Right lobe of liver (tissue), 6 donors: Measurements from ENCODE around the gene SACM1L. TPM values are rescaled to one million over a fixed set of nuclear protein-coding genes. Genes with fewer than 3 reads are reported as not detected.
A peak's percentile ranks its signal among the peaks of the same experiment; 100 is the strongest.
"Not testable (repeated sequence)": the region's sequence is repeated elsewhere in the genome, so short reads cannot be mapped to it uniquely, and the experiment has no call there.

ENCODE experiments used
- ATAC-seq, 4 donors: fragments of 200-7000 bp; cut with Tn5 transposase; one replicate each; pipeline ENCODE4 v1.9.1; 2020; ENCODE audit warnings: mild to moderate bottlenecking in 4 of 4, moderate library complexity in 4 of 4
- DNase-seq, 3 donors: peaks; one replicate each; pipeline ENCODE4 v3.0.0-alpha.2; 2020
- H3K27ac ChIP-seq, 3 donors: fragments of 200-600 bp; one replicate each; pipeline ENCODE4 v1.8.0; 2022
- H3K27me3 ChIP-seq, 2 donors: fragments of 200-600 bp; one replicate each; pipeline ENCODE4 v1.8.0; 2022
- H3K36me3 ChIP-seq, 4 donors: fragments of 200-600 bp; sonication (generic) in 1 of 4; one replicate each; pipeline versions ENCODE4 v1.5.1 to v1.8.0; 2017 to 2022; ENCODE audit warnings: control low read depth in 1 of 4
- H3K4me1 ChIP-seq, 4 donors: fragments of 200-600 bp; sonication (generic) in 1 of 4; one replicate each; pipeline versions ENCODE4 v1.5.1 to v1.8.0; 2017 to 2022; ENCODE audit warnings: control low read depth in 1 of 4
- H3K4me3 ChIP-seq, 3 donors: fragments of 200-600 bp; one replicate each; pipeline ENCODE4 v1.8.0; 2022
- H3K9me3 ChIP-seq, 4 donors: fragments of 200-600 bp; sonication (generic) in 1 of 4; one replicate each; pipeline versions ENCODE4 v1.5.1 to v1.8.0; 2017 to 2022; ENCODE audit warnings: control low read depth in 1 of 4
- CTCF ChIP-seq, 4 donors: fragments of 200-600 bp in 3 of 4; fragments of 450-650 bp in 1 of 4; IDR thresholded peaks; one replicate each; pipeline versions ENCODE4 v1.5.1 to v1.8.0; 2016 to 2022; ENCODE audit warnings: antibody characterized with exemption in 4 of 4, mild to moderate bottlenecking in 2 of 4
- POLR2A ChIP-seq: fragments of 450-650 bp; IDR thresholded peaks from one replicate; pipeline ENCODE4 v1.6.1; 2017; ENCODE audit warnings: antibody characterized with exemption, mild to moderate bottlenecking
- WGBS: methylation state at CpG from one replicate; pipeline ENCODE4 v1.1.6; 2018; ENCODE audit warnings: low coverage, low lambda C conversion rate; ENCODE audit not compliant: insufficient coverage; ENCODE audit errors: missing lambda C conversion rate; 5-methylcytosine and 5-hydroxymethylcytosine counted together
- intact Hi-C, 2 donors: fragments of 100-400 bp; cut with DNase I; formaldehyde crosslinking; loops; one replicate each; pipeline versions ENCODE4 v1.11.2 to v1.14.1; 2022
- total RNA-seq, 6 experiments: library from RNA; depleted of rRNA in 2 of 6; stranded (reverse); fragments of >200 nt in 2 of 6; fragmentation: NEBNext Ultra II Directional in 3 of 6; extraction: Animal tissue kit (Norgen Biotek cat#: 25700) in 3 of 6; gene quantifications; one replicate each; pipeline versions ENCODE4 v1.1.0 to v1.2.4, GENCODE V29; 2016 to 2023
- donor health status: DM: no; HTN: yes; CAD: no.
- donor health status: DM: no; HTN: no; CAD: no.
- donor health status: DM: no; HTN: no; CAD: no.
- donor health status: DM: no; HTN: yes; CAD: no.
- donor health status: DM: no; HTN: yes; CAD: no.

The SACM1L gene
- total RNA-seq, 6 experiments from 2014 or later: 16.8 to 23.9 (median 21.5) TPM

- H3K4me1 ChIP-seq: peaks cover 0 to 23% (median 5%) of the 10 kb centered on the region in 4 donors
- DNase-seq: no peak
- H3K27ac ChIP-seq: peak overlapping the region in 2 of 3 donors; percentile 71 to 87
Observed at GRCh38 chr3:45690336-45691035, 1.3 kb downstream of the SACM1L start.

GRCh38 chr3:45691842-45692241, 2.6 kb downstream of the SACM1L start:
- H3K4me3 ChIP-seq: no peak overlapping the region
- no peak for ATAC-seq
- DNase-seq: no peak
- H3K9me3 ChIP-seq: no peaks in the 10 kb centered on the region
- peaks cover 0 to 23% (median 5%) of the 10 kb centered on the region in 4 donors for H3K4me1 ChIP-seq
- intact Hi-C loops: no loop called here
- no peak for TF ChIP-seq POLR2A
- TF ChIP-seq CTCF (IDR thresholded peaks at IDR 0.05): no peak
- no peak overlapping the region for H3K27ac ChIP-seq
- peaks cover 0 to 4% (median 0%) of the 10 kb centered on the region in 4 donors for H3K36me3 ChIP-seq
- WGBS: 80% methylated on average over 2 of the region's 2 CpGs
- no peaks in the 10 kb centered on the region for H3K27me3 ChIP-seq

More at GRCh38 chr3:45690336-45691035, 1.3 kb downstream of the SACM1L start:
- H3K9me3 ChIP-seq: no peaks in the 10 kb centered on the region
- intact Hi-C loops: no loop called here
- H3K4me3 ChIP-seq: peak overlapping the region; percentile 87 to 95 (median 89)
- ATAC-seq: no peak
- no peaks in the 10 kb centered on the region for H3K36me3 ChIP-seq
- 24% methylated on average over 4 of the region's 4 CpGs for WGBS
- H3K27me3 ChIP-seq: no peaks in the 10 kb centered on the region
- TF ChIP-seq POLR2A (no peak), CTCF (IDR thresholded peaks at IDR 0.05) (no peak)

- H3K27me3 ChIP-seq: no peaks in the 10 kb centered on the region
- no peak for TF ChIP-seq POLR2A
- no peak for TF ChIP-seq CTCF (IDR thresholded peaks at IDR 0.05)
- H3K9me3 ChIP-seq: no peaks in the 10 kb centered on the region
- no peak overlapping the region for H3K27ac ChIP-seq
- H3K4me1 ChIP-seq: peaks cover 0 to 20% (median 5%) of the 10 kb centered on the region in 4 donors
- intact Hi-C loops: no loop called here
- H3K36me3 ChIP-seq: peaks cover 0 to 4% (median 0%) of the 10 kb centered on the region in 4 donors
- no peak for ATAC-seq
- DNase-seq: no peak
- H3K4me3 ChIP-seq: no peak overlapping the region
- WGBS: 78% methylated on average over 3 of the region's 3 CpGs
Observed at GRCh38 chr3:45692866-45693265, 3.7 kb downstream of the SACM1L start.

- 43% methylated on average over 3 of the region's 3 CpGs for WGBS
- Histone ChIP-seq H3K27ac (no peak overlapping the region), H3K4me3 (no peak overlapping the region), H3K27me3 (no peaks in the 10 kb centered on the region), H3K4me1 (peaks cover 0 to 13% (median 5%) of the 10 kb centered on the region in 4 donors), H3K36me3 (peaks cover 0 to 4% (median 0%) of the 10 kb centered on the region in 4 donors), H3K9me3 (no peaks in the 10 kb centered on the region)
- ATAC-seq (no peak), DNase-seq (no peak)
- intact Hi-C loops: no loop called here
- no peak for TF ChIP-seq POLR2A
- no peak for TF ChIP-seq CTCF (IDR thresholded peaks at IDR 0.05)
Observed at GRCh38 chr3:45693941-45694521, 4.8 kb downstream of the SACM1L start.

- intact Hi-C loops, H3K36me3 ChIP-seq, H3K27ac ChIP-seq, H3K9me3 ChIP-seq, H3K27me3 ChIP-seq, DNase-seq, ATAC-seq, H3K4me3 ChIP-seq: not testable (repeated sequence)
- 75% methylated on average over 4 of the region's 4 CpGs for WGBS
- H3K4me1 ChIP-seq: peaks cover 0 to 11% (median 5%) of the 10 kb centered on the region in 4 donors
Observed at GRCh38 chr3:45695166-45695565, 6.0 kb downstream of the SACM1L start.
